Amygdala (tissue), 56 donors: Measurements from ENCODE around the gene SPEM3.

Experiments used
- DNase-seq, 56 donors: peaks; one replicate each; lab custom pipeline; 2025; lab: John Stamatoyannopoulos, UW

SPEM3 gene

DNA sequence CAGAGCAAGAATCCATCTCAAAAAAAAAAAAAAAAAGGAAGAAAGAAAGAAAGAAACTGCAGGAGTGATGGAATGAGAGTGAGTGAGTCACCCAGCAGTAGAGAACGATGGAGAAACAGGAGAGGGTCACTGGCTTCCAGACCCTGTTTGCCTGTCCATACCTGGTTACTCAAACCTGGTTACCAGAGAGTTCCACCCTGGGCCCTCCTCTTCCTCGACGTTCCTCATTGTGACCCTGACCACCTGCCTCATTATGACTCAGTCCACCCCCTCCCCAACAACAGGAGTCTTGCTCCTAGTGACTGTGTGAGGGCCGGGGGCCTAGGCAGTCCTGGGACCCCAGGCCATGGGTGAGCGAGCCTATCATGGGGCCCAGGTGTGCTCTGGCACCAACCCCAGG lies at the start of gene SPEM3:
Gene SPEM3, plus strand, starts transcription at position 301 of the 400 bp plus-strand sequence. Its CDS starts 46 bp downstream, at position 347.
- no peak for DNase-seq

GRCh38 chr17:7379134-7379533 lies 49.5 kb upstream of the SPEM3 start:
- no peak for DNase-seq

GRCh38 chr17:7380321-7380720 lies 48.3 kb upstream of the SPEM3 start:
- DNase-seq: peak in 6 of 56 donors; percentile 6 to 56 (median 8)

- no peak for DNase-seq
These were observed 47.6 kb upstream of the SPEM3 start, which contains the start of gene TNK1 for GRCh38 chr17:7380855-7381683. Gene TNK1, plus strand, starts transcription at chr17:7381089. Its CDS starts 1,838 bp downstream, at chr17:7382927.

- DNase-seq: no peak
These were observed 45.8 kb upstream of the SPEM3 start for GRCh38 chr17:7382901-7383300.

- no peak for DNase-seq
These were observed 45.3 kb upstream of the SPEM3 start for GRCh38 chr17:7383371-7383741.

DNA sequence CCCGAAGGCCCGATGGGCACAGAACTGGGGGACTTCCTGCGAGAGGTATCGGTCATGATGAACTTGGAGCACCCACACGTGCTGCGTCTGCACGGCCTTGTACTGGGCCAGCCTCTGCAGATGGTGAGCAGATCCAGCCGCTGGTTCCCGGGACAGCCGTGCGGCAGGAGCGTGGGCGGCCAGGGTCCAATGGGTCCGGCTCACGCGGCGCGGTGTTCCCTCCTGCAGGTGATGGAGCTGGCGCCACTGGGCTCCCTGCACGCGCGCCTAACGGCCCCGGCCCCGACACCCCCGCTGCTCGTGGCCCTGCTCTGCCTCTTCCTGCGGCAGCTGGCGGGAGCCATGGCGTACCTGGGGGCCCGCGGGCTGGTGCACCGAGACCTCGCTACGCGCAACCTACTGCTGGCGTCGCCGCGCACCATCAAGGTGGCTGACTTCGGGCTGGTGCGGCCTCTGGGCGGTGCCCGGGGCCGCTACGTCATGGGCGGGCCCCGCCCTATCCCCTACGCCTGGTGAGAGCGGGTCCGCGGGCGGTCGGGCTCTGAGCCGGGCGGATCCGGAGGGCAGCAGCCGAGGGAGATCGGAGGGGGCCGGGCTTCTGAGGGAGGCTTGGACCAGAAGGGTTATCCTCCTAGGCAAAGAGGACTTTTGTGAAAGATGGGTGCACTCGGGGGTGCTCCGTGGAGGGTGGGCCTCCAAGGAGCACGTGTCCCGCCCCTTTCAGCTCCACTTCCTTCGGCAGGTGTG lies 44.7 kb upstream of the SPEM3 start:
- DNase-seq: peak in 14 of 56 donors; percentile 9 to 54 (median 31)

- no peak for DNase-seq
These were observed 44.1 kb upstream of the SPEM3 start for GRCh38 chr17:7384489-7385081.

GRCh38 chr17:7388856-7389255 lies 39.8 kb upstream of the SPEM3 start:
- no peak for DNase-seq

DNA sequence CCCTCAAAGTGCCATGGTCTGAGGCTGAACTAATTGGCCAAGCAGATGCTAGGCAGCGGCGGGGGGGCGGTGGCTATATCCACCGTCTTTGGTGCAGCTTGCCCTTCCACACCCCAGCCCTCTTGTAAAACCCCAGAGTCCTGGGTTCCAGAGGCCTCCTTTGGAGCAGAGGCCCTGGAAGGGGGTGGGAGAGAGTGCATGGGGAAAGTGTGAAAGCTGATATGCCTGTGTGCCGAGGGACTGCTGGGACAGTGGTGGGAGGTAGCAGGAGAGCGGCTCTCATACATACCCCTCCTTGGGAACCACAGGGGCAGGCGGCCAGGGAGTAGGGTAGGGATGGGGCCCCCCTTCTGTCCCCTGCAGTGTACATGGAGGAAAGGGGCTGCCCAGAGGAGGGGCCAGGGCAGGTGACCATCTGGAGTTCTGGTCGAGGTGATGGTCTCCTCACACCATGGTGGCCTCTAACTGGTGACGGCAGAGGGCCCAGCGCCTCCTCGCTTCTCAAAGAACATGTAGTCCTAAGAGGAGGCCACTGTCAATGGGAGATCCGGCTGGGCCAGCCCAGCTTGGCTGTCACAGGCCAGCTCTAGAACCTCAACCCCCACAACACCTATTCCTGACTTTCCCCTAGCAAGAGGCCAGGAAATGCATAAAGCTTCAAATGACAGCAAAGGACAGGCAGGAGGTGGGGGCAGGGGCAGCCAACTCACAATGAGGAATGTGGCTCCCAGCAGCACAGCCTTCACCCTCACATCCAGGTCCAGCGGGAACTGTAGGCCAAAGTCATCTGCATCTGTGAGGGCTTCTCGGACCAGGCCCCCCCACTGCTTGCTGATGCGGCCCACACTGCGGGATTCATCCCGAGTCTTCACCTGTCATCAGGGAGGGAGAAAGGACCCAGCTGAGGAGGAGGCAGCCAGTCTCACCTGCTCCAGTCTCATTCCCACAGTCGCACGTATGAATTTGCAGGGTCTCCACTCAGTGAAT lies 38.4 kb upstream of the SPEM3 start:
- no peak for DNase-seq

DNA sequence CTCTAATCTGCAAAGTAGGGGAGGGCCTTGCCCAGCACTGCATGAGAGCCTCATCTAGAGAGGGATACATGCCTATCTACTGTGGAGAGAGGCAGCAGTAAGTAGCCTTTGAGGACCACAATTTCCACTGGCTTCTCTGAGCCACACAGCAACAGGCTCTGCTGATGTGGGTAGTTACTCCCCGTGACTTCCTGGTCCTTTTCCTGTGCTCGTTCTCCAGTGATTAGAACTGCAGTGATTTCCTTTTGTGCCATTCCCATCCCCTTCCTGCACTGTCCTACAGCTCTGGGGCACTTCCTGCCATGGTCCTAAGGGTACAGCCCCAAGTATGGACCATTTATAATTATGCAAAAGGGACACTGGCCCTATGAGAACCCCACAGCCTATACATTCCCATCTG lies 37.4 kb upstream of the SPEM3 start:
- no peak for DNase-seq

GRCh38 chr17:7392696-7393612 lies 35.7 kb upstream of the SPEM3 start:
- DNase-seq: no peak

- peak in 1 of 56 donors; percentile 55 for DNase-seq
These were observed 34.8 kb upstream of the SPEM3 start for GRCh38 chr17:7393613-7394451.

DNA sequence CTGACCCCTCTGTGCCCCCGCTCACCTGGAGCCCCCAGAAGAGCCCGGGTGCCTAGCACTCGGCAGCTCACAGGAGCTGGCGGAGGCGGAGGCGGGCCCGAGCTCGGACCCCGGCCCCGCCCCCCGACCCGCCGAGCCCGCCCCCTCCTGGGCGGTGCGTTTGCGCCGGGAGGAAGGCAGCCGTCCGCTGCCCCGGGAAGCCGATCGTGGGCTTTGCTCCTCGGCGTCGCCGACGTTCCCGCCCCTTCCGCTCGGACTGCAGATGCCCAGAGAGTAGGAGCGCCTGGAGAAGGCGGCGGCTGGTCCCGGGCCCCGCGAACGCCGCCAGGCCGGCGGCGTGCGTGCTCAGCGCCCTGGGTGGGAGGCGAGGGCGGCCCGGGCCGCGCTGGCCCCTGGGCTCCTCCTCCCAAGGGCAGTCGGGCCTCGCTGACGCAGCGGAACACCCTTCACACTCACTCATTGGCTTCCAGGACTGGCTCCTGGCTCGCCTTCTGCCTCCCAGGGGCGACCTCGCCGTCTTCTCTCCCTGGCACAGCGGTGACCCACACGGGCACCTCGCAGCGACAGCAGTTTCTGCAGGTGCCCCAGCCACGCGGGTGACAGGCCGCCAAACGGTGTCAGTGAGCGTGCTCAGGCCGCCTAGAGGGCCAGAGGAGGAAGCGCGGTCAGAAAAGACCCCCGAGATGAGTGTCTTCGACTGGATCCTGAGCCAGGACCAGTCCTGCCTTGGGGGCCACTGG lies 34.0 kb upstream of the SPEM3 start, which contains the start of gene PLSCR3:
Gene PLSCR3, minus strand, starts transcription at position 74 of the 740 bp plus-strand sequence. CDS start 415 bp downstream, outside the sequence.
- peak; percentile 35 to 90 (median 74) for DNase-seq

- no peak for DNase-seq
These were observed 32.5 kb upstream of the SPEM3 start for GRCh38 chr17:7396147-7396546.

GRCh38 chr17:7398612-7399011 lies 30.0 kb upstream of the SPEM3 start:
- no peak for DNase-seq
